Right lobe of liver (tissue), 4 donors: Measurements from ENCODE around the gene ITSN1.

ENCODE experiments used
- CTCF ChIP-seq, 4 donors: fragments of 200-600 bp in 3 of 4; fragments of 450-650 bp in 1 of 4; IDR thresholded peaks; one replicate each; pipeline versions ENCODE4 v1.5.1 to v1.8.0; 2016 to 2022; ENCODE audit warnings: antibody characterized with exemption in 4 of 4, mild to moderate bottlenecking in 2 of 4
- POLR2A ChIP-seq: fragments of 450-650 bp; IDR thresholded peaks from one replicate; pipeline ENCODE4 v1.6.1; 2017; ENCODE audit warnings: antibody characterized with exemption, mild to moderate bottlenecking
- donor health status: DM: no; HTN: no; CAD: no.
- donor health status: DM: no; HTN: no; CAD: no.
- donor health status: DM: no; HTN: yes; CAD: no.

DNA sequence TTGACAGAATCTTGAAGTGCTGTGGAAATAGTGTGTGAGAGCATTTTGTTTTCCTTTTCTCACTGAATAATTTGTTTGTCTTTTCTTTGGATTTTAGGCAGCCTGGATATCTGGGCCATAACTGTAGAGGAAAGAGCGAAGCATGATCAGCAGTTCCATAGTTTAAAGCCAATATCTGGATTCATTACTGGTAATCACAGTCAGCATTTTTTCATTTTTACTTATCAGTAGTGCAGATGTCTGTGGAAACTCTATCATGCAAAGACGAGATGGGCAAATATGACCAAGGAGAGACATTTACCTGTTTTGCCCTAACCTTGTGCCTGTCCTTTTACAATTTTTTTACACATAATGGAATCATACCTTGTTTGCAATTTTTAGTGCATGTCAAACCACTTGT is 78.8 kb downstream of the ITSN1 start:
- TF ChIP-seq POLR2A = no peak
- TF ChIP-seq CTCF (IDR thresholded peaks at IDR 0.05) = no peak
